ENCODE data around the gene IL1RAPL2.

GRCh38 chrX:104745152-104745551, 179.2 kb downstream of the IL1RAPL2 start:
- no peak for TF ChIP-seq CTCF (IDR thresholded peaks at IDR 0.05; ENCODE audit: low read depth, low read length)
- no peak for TF ChIP-seq POLR2A (IDR thresholded peaks at IDR 0.05; ENCODE audit: extremely low read depth, insufficient read length)
- TF ChIP-seq MAX (IDR thresholded peaks at IDR 0.05; ENCODE audit: low read depth, low read length), result no peak
- TF ChIP-seq MYC (IDR thresholded peaks at IDR 0.05; ENCODE audit: low read depth, low read length), result no peak

Measured in NB4 (cell line).